Measurements from ENCODE around the gene APOL5. TPM values are rescaled to one million over a fixed set of nuclear protein-coding genes. Genes with fewer than 3 reads are reported as not detected.
"Not testable (repeated sequence)": the region's sequence is repeated elsewhere in the genome, so short reads cannot be mapped to it uniquely, and the experiment has no call there.

APOL5 gene
- total RNA-seq (not detected), polyA plus RNA-seq (under 1 TPM in 1 of 2 donors, not detected in 1; 0.06 TPM)
- long read RNA-seq, donor 1, partial matches to known transcripts = 1 of 1 reads
- long read RNA-seq, donor 1, other reads (novel, unspliced or antisense) = 0 of 1 reads
- long read RNA-seq, donor 2 = 0 reads
- long read RNA-seq, donor 3 = 0 reads

GRCh38 chr22:35717572-35717971 is at the start of gene APOL5:
TSS of gene APOL5 (plus strand) at chr22:35717872. CDS start at chr22:35717872, 0 bp downstream.
- ATAC-seq (no peak), DNase-seq (no peak)
- TF ChIP-seq CTCF (IDR thresholded peaks at IDR 0.05) = no peak
- Histone ChIP-seq H3K27me3 (no peaks in the 10 kb centered on the region), H3K4me3 (no peak within 1 kb of the TSS), H3K4me1 (no peaks in the 10 kb centered on the region), H3K27ac (no peak within 1 kb of the TSS), H3K36me3 (no peaks in the 10 kb centered on the region), H3K9me3 (peaks cover 0 to 13% (median 0%) of the 10 kb centered on the region in 11 donors)
- intact Hi-C loops (cut with DNase I) = no loop called here
- WGBS, 2 donors = 85 to 95% methylated on average over 3 of the region's 3 CpGs

DNA sequence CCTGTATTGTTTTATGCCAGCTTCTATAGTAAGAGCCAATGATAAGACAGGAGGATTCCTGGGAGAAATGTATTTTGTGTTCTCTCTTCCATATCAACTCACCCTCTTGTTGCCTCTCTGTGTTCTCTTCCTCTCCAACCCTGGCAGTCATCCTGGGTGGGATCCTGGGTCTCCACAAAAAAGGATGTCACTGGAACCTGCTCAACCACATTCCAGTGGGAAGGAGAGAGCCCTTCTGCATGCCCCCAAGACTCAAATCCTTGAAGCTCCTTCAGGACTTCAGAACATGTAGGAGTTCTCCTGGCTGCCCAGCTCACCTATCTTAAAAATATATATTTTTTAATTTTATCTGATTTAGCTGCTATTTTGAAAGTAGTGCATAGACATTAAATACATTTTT is 43.3 kb upstream of the APOL5 start:
- no peaks in the 10 kb centered on the region for H3K27me3 ChIP-seq
- DNase-seq (no peak), ATAC-seq (no peak)
- H3K4me1 ChIP-seq = peaks cover 0 to 7% (median 0%) of the 10 kb centered on the region in 9 donors
- H3K9me3 ChIP-seq = peaks cover 0 to 12% (median 0%) of the 10 kb centered on the region in 11 donors
- intact Hi-C loops (cut with DNase I) = no loop called here
- H3K4me3 ChIP-seq = no peak overlapping the region
- TF ChIP-seq CTCF (IDR thresholded peaks at IDR 0.05) = no peak
- H3K36me3 ChIP-seq = no peaks in the 10 kb centered on the region
- H3K27ac ChIP-seq = no peak overlapping the region

DNA sequence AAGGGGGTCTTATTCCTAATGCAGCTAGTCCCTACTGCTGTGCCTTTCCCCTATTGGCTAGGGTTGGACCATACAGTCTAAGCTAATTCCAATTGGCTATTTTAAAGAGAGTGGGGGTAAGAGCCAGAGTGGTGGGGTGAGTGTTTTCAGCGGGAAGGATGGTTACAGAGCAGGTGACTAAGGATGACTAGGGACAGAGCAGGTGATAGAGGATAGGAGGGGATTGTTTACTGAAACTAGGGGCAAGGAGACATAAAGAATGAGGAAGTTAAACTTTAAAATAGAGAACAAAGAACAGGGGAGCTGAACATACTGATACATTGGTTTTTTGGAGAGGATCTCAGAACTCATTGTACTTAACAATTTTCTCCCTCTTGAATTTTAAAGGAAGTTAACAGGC is 41.6 kb upstream of the APOL5 start:
- H3K27me3 ChIP-seq; intact Hi-C loops (cut with DNase I); DNase-seq; ATAC-seq; H3K36me3 ChIP-seq; H3K27ac ChIP-seq; H3K4me1 ChIP-seq; H3K4me3 ChIP-seq: not testable (repeated sequence)
- WGBS, 2 donors = 45 to 56% methylated on average over 1 of the region's 1 CpG
- H3K9me3 ChIP-seq = peaks cover 0 to 13% (median 0%) of the 10 kb centered on the region in 11 donors

DNA sequence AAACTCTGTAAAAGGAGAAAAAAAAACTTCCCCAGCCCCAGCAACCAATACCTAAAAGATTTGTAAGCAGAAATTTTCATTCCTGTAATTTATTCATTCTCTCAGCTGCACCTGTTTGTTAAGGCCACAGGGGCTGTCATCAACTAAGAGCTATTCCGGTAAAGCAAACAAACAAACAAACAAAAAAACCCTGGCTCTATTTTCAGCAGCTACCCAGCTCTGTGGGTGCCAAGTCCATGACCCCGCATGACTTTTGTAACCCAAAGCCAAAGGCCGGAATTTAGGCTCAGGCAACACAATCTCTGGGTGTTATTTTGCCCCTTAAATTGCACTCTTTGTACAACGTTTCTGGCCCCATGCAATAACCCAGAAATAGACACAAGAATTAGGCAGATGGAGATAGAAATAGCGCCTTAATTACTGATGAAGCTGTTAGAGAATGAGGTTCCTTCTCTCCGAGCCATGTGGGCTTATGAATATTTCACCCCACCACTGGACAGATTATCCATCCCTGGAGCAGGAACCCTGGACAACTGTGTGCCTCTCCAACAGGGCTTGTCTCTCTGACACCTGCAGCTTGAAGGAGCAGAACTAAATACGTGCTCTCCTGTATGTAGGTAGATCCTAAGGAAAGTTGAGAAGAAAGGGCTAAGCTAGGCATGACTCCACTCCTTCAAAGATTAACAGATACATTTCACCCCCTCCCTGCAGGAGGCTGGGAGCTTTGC is 40.0 kb upstream of the APOL5 start:
- ATAC-seq = no peak
- Histone ChIP-seq H3K27me3 (no peaks in the 10 kb centered on the region), H3K36me3 (no peaks in the 10 kb centered on the region), H3K27ac (no peak overlapping the region), H3K9me3 (peaks cover 0 to 20% (median 5%) of the 10 kb centered on the region in 11 donors), H3K4me1 (peaks cover 0 to 7% (median 0%) of the 10 kb centered on the region in 9 donors), H3K4me3 (no peak overlapping the region)
- no peak for TF ChIP-seq CTCF (IDR thresholded peaks at IDR 0.05)
- 57 to 65% methylated on average over 7 of the region's 7 CpGs for WGBS, 2 donors
- DNase-seq = no peak
- intact Hi-C loops (cut with DNase I) = no loop called here

DNA sequence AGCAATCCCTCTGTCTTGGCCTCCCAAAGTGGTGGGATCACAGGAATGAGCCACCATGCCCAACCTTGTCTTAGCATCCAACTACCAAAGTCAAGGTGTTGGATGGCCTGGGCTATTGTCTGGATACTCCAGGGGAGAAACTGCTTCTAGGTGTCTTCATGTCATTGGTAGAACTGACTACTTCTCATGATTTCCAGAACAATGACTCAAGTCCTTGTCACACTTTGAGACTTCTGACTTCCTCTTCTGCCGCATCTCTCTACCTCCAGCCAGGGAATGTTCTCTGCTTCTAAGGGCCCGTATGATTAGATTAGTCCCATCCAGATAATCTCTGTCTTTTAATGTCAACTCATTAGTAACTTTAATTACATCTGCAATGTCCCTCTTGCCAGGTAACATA is 38.8 kb upstream of the APOL5 start:
- no peak for TF ChIP-seq CTCF (IDR thresholded peaks at IDR 0.05)
- 66% methylated on average over 2 of the region's 2 CpGs for WGBS, 2 donors
- intact Hi-C loops (cut with DNase I) = no loop called here

GRCh38 chr22:35679492-35679891 is 38.2 kb upstream of the APOL5 start:
- peaks cover 0 to 15% (median 0%) of the 10 kb centered on the region in 9 donors for H3K4me1 ChIP-seq
- intact Hi-C loops (cut with DNase I); H3K4me3 ChIP-seq; H3K36me3 ChIP-seq; H3K27me3 ChIP-seq; DNase-seq; ATAC-seq; H3K27ac ChIP-seq: not testable (repeated sequence)
- H3K9me3 ChIP-seq = peaks cover 0 to 20% (median 5%) of the 10 kb centered on the region in 11 donors
- WGBS, 2 donors = 71 to 73% methylated on average over 4 of the region's 4 CpGs

More for the DNA sequence above, 38.8 kb upstream of the APOL5 start:
- H3K36me3 ChIP-seq = no peaks in the 10 kb centered on the region
- peaks cover 0 to 20% (median 5%) of the 10 kb centered on the region in 11 donors for H3K9me3 ChIP-seq
- ATAC-seq (no peak), DNase-seq (no peak)
- H3K4me3 ChIP-seq = no peak overlapping the region
- H3K4me1 ChIP-seq = peaks cover 0 to 8% (median 0%) of the 10 kb centered on the region in 9 donors
- H3K27me3 ChIP-seq = no peaks in the 10 kb centered on the region
- H3K27ac ChIP-seq = no peak overlapping the region

Data from heart right ventricle (tissue), 16 donors.